Measurements from ENCODE around the gene GAS2L3. TPM values are rescaled to one million over a fixed set of nuclear protein-coding genes. Genes with fewer than 3 reads are reported as not detected.
"Not testable (repeated sequence)": the region's sequence is repeated elsewhere in the genome, so short reads cannot be mapped to it uniquely, and the experiment has no call there.

GAS2L3 gene
- total and polyA plus RNA-seq, 8 donors = 0.56 to 5.5 (median 0.81) TPM

DNA sequence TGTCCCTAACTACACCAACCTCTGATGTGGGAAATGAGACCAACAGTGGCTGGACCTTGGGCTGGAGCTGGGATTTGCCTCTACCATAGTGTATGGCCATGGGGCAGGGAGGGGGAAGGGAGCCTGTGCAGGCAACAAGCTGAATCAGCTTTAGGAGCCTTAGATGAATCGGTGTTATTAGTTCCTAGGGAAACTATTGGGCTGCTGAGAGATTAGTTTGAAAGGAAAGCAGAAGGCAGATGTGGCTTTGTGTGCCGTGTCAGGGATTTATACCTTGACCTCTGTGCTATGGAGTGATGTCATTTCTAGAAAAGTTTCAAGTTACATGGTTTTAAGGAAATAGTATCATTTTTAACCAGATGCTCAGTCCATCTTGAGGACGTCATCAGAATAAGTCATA is 19.5 kb upstream of the GAS2L3 start:
- FAIRE-seq = no peak
- Histone ChIP-seq H3K27ac (no peak overlapping the region), H3K4me3 (no peak overlapping the region), H3K9me3 (no peaks in the 10 kb centered on the region), H3K27me3 (no peaks in the 10 kb centered on the region), H3K4me1 (peaks cover 6 to 11% (median 9%) of the 10 kb centered on the region in 3 donors), H3K36me3 (no peaks in the 10 kb centered on the region)
- no peak for DNase-seq
- peak in 3 of 4 donors; percentile 31 to 52 (median 36) for ATAC-seq
- intact Hi-C loops (cut with DNase I) = loop anchor here in 1 of 3 donors (10.0 kb wide), 1 partner anchor 319 kb away; no protein-coding TSS in a partner anchor
- TF ChIP-seq CTCF (IDR thresholded peaks at IDR 0.05) = no peak
- WGBS, 2 donors = 49 to 59% methylated on average over 3 of the region's 3 CpGs

GRCh38 chr12:100554608-100555077 is 18.8 kb upstream of the GAS2L3 start:
- Histone ChIP-seq H3K9me3 (no peaks in the 10 kb centered on the region), H3K27ac (no peak overlapping the region), H3K36me3 (no peaks in the 10 kb centered on the region), H3K4me3 (no peak overlapping the region), H3K4me1 (peaks cover 6 to 11% (median 9%) of the 10 kb centered on the region in 3 donors), H3K27me3 (no peaks in the 10 kb centered on the region)
- FAIRE-seq (peak; percentile 97), DNase-seq (peak in 3 of 6 donors; percentile 26 to 43 (median 29)), ATAC-seq (peak; percentile 95 to 98 (median 96))
- WGBS, 2 donors = 0% methylated on average over 1 of the region's 1 CpG
- TF ChIP-seq CTCF (IDR thresholded peaks at IDR 0.05) = peak; percentile 62 to 91 (median 76)
- intact Hi-C loops (cut with DNase I) = loop anchor here in 1 of 3 donors (10.0 kb wide), 1 partner anchor 320 kb away; no protein-coding TSS in a partner anchor

- TF ChIP-seq CTCF (IDR thresholded peaks at IDR 0.05) = no peak
- no peak overlapping the region for H3K4me3 ChIP-seq
- FAIRE-seq (no peak), ATAC-seq (peak in 3 of 4 donors; percentile 58 to 74 (median 74)), DNase-seq (no peak)
- no peaks in the 10 kb centered on the region for H3K9me3 ChIP-seq
- H3K36me3 ChIP-seq = no peaks in the 10 kb centered on the region
- H3K27me3 ChIP-seq = no peaks in the 10 kb centered on the region
- peaks cover 6 to 11% (median 9%) of the 10 kb centered on the region in 3 donors for H3K4me1 ChIP-seq
- WGBS, 2 donors = 33 to 47% methylated on average over 2 of the region's 2 CpGs
- intact Hi-C loops (cut with DNase I) = loop anchor here in 1 of 3 donors (10.0 kb wide), 1 partner anchor 321 kb away; no protein-coding TSS in a partner anchor
- no peak overlapping the region for H3K27ac ChIP-seq
Observed at GRCh38 chr12:100555722-100556121, 17.8 kb upstream of the GAS2L3 start.

- Histone ChIP-seq H3K4me1 (peaks cover 6 to 11% (median 9%) of the 10 kb centered on the region in 3 donors), H3K27ac (no peak overlapping the region), H3K4me3 (no peak overlapping the region), H3K36me3 (no peaks in the 10 kb centered on the region), H3K9me3 (no peaks in the 10 kb centered on the region), H3K27me3 (no peaks in the 10 kb centered on the region)
- TF ChIP-seq CTCF (IDR thresholded peaks at IDR 0.05) = no peak
- ATAC-seq = no peak
- DNase-seq = no peak
- intact Hi-C loops (cut with DNase I) = loop anchor here in 1 of 3 donors (10.0 kb wide), 1 partner anchor 323 kb away; no protein-coding TSS in a partner anchor
- FAIRE-seq = no peak
- WGBS, 2 donors = 95 to 96% methylated on average over 2 of the region's 2 CpGs
Observed at GRCh38 chr12:100557357-100557756, 16.1 kb upstream of the GAS2L3 start.

DNA sequence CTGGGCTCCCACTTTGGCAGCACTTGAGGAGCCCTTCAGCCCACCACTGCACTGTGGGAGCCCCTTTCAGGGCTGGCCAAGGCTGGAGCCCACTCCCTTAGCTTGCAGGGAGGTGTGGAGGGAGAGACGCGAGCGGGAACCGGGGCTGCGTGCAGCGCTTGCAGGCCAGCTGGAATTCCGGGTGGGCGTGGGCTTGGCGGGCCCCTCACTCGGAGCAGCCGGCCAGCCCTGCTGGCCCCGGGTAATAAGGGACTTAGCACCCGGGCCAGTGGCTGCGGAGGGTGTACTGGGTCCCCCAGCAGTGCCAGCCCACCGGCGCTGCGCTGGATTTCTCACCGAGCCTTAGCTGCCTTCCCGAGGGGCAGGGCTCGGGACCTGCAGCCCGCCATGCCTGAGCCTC is 14.2 kb upstream of the GAS2L3 start:
- not testable (repeated sequence) for ATAC-seq, FAIRE-seq, H3K27ac ChIP-seq, H3K36me3 ChIP-seq, H3K9me3 ChIP-seq, H3K27me3 ChIP-seq, H3K4me3 ChIP-seq
- peaks cover 6 to 11% (median 9%) of the 10 kb centered on the region in 3 donors for H3K4me1 ChIP-seq
- intact Hi-C loops (cut with DNase I) = loop anchor here in 1 of 3 donors (10.0 kb wide), 1 partner anchor 324 kb away; no protein-coding TSS in a partner anchor
- WGBS, 2 donors = 81 to 94% methylated on average over 8 to 21 of the region's 21 CpGs
- peak in 1 of 6 donors; percentile 62 for DNase-seq
